SK-N-SH (cell line): ENCODE results near the gene OR2T12. TPM values are rescaled to one million over a fixed set of nuclear protein-coding genes. Genes with fewer than 3 reads are reported as not detected.

Experiments used
- CTCF ChIA-PET: fragments of 300-600, 350-600 bp; formaldehyde crosslinking; extraction: SDS; loops from one replicate; lab custom pipeline; 2021; lab: Yijun Ruan, JAX
- POLR2A ChIA-PET: fragments of 350-600 bp; sonication (Branson Sonifier 250); formaldehyde crosslinking; extraction: SDS; loops from one replicate; lab custom pipeline; 2020; ENCODE audit warnings: antibody characterized with exemption, inconsistent platforms; lab: Yijun Ruan, JAX
- DNase-seq: peaks from one replicate; pipeline ENCODE4 v3.0.0; 2012
- H2AFZ ChIP-seq: fragments of 200-600 bp; sonication (generic); 2 replicates; pipeline ENCODE4 v1.8.1; 2016; ENCODE audit warnings: antibody characterized with exemption, mild to moderate bottlenecking, low read depth
- H3F3A ChIP-seq: fragments of 200-600 bp; sonication (generic); replicated peaks from 2 replicates; pipeline ENCODE3; 2016; ENCODE audit warnings: antibody characterized with exemption, mild to moderate bottlenecking; ENCODE audit not compliant: insufficient read depth
- H3K27ac ChIP-seq, 2 experiments: fragments of 200-500 bp in 1 of 2; fragments of 200-600 bp in 1 of 2; sonication (Bioruptor generic) in 1 of 2; sonication (generic), shearing (Covaris generic) in 1 of 2; 2 replicates each; pipeline versions ENCODE4 v1.5.1 to v1.6.1; 2014 to 2016; ENCODE audit warnings: low read depth in 2 of 2, inconsistent platforms in 1 of 2, low read length in 1 of 2, mild to moderate bottlenecking in 1 of 2, mixed read lengths in 1 of 2
- H3K27me3 ChIP-seq: fragments of 200-600 bp; sonication (generic), shearing (Covaris generic); 2 replicates; pipeline ENCODE4 v1.6.1; 2016; ENCODE audit warnings: mixed run types; ENCODE audit not compliant: insufficient read depth
- H3K36me3 ChIP-seq, 2 experiments: fragments of 200-500 bp in 1 of 2; fragments of 200-600 bp in 1 of 2; sonication (Bioruptor generic) in 1 of 2; sonication (generic) in 1 of 2; replicated peaks in 1 of 2; 2 replicates each; pipeline versions ENCODE3 to v1.5.1; 2014 to 2016; ENCODE audit warnings: low read length in 1 of 2, mild to moderate bottlenecking in 1 of 2; ENCODE audit not compliant: insufficient read depth in 2 of 2, control insufficient read depth in 1 of 2
- H3K4me1 ChIP-seq, 2 experiments: fragments of 200-500 bp in 1 of 2; fragments of 200-600 bp in 1 of 2; sonication (Bioruptor generic) in 1 of 2; sonication (generic), shearing (Covaris generic) in 1 of 2; 2 replicates each; pipeline versions ENCODE4 v1.5.1 to v1.6.1; 2014 to 2016; ENCODE audit warnings: low read depth in 1 of 2, low read length in 1 of 2, mixed run types in 1 of 2; ENCODE audit not compliant: insufficient read depth in 2 of 2, control insufficient read depth in 1 of 2
- H3K4me2 ChIP-seq: fragments of 200-600 bp; sonication (generic), shearing (Covaris generic); 2 replicates; pipeline ENCODE4 v1.6.1; 2017; ENCODE audit warnings: mixed run types
- H3K4me3 ChIP-seq, 2 experiments: fragments of 200-500 bp in 1 of 2; fragments of 200-600 bp in 1 of 2; sonication (Bioruptor generic) in 1 of 2; sonication (generic), shearing (Covaris generic) in 1 of 2; 2 replicates each; pipeline versions ENCODE4 v1.5.1 to v1.8.1; 2014 to 2016; ENCODE audit warnings: low read depth in 2 of 2, inconsistent platforms in 1 of 2, low read length in 1 of 2, mild to moderate bottlenecking in 1 of 2, mixed read lengths in 1 of 2, moderate library complexity in 1 of 2
- H3K79me2 ChIP-seq: fragments of 200-600 bp; sonication (generic); 2 replicates; pipeline ENCODE4 v1.8.1; 2017; ENCODE audit warnings: mild to moderate bottlenecking; ENCODE audit not compliant: insufficient read depth
- H3K9ac ChIP-seq: fragments of 200-600 bp; sonication (generic); 2 replicates; pipeline ENCODE4 v1.6.1; 2017; ENCODE audit warnings: mixed run types
- H3K9me2 ChIP-seq: fragments of 200-600 bp; sonication (generic); 2 replicates; pipeline ENCODE4 v1.6.1; 2017; ENCODE audit warnings: mixed run types
- H3K9me3 ChIP-seq: fragments of 200-600 bp; sonication (generic); 2 replicates; pipeline ENCODE4 v1.6.1; 2017; ENCODE audit warnings: mixed run types, mild to moderate bottlenecking, moderate library complexity
- H4K20me1 ChIP-seq: fragments of 200-600 bp; sonication (generic); 2 replicates; pipeline ENCODE4 v1.6.1; 2017; ENCODE audit warnings: mild to moderate bottlenecking, mixed run types; ENCODE audit not compliant: insufficient read depth
- CHD2 ChIP-seq: fragments of 150-350 bp; IDR thresholded peaks from 2 replicates; pipeline ENCODE4 v1.6.1; 2018; ENCODE audit warnings: low read length; ENCODE audit not compliant: partially characterized antibody
- ELF1 ChIP-seq: IDR thresholded peaks from 2 replicates; pipeline ENCODE4 v1.4.0; 2012
- EP300 ChIP-seq, 2 experiments: IDR thresholded peaks; 2 replicates each; pipeline versions ENCODE4 v1.4.0 to v1.6.1; 2012; ENCODE audit warnings: borderline replicate concordance in 1 of 2, low read depth in 1 of 2, low read length in 1 of 2
- FOXM1 ChIP-seq: IDR thresholded peaks from 2 replicates; pipeline ENCODE4 v1.4.0; 2012; ENCODE audit warnings: low read depth, mild to moderate bottlenecking
- MEF2A ChIP-seq: IDR thresholded peaks from 2 replicates; pipeline ENCODE4 v1.4.0; 2012; ENCODE audit warnings: low read depth, borderline replicate concordance
- MXI1 ChIP-seq: IDR thresholded peaks from 2 replicates; pipeline ENCODE4 v1.6.1; 2012; ENCODE audit warnings: mild to moderate bottlenecking, low read depth, low read length, improper control_type of control experiment
- NFIC ChIP-seq: IDR thresholded peaks from 2 replicates; pipeline ENCODE4 v1.4.0; 2012; ENCODE audit warnings: borderline replicate concordance
- RCOR1 ChIP-seq: fragments of 150-350 bp; IDR thresholded peaks from 2 replicates; pipeline ENCODE4 v1.6.1; 2017; ENCODE audit warnings: antibody characterized with exemption, low read length
- SIN3A ChIP-seq: IDR thresholded peaks from 2 replicates; pipeline ENCODE4 v1.6.1; 2012; ENCODE audit warnings: low read depth, mild to moderate bottlenecking, low read length, moderate library complexity, borderline replicate concordance
- TAF1 ChIP-seq: IDR thresholded peaks from 2 replicates; pipeline ENCODE4 v1.6.1; 2012; ENCODE audit warnings: low read depth, mild to moderate bottlenecking, low read length, moderate library complexity, borderline replicate concordance
- TEAD4 ChIP-seq: IDR thresholded peaks from 2 replicates; pipeline ENCODE4 v1.4.0; 2012; ENCODE audit warnings: mild to moderate bottlenecking, borderline replicate concordance; ENCODE audit not compliant: insufficient read depth
- USF2 ChIP-seq: fragments of 150-350 bp; IDR thresholded peaks from 2 replicates; pipeline ENCODE4 v1.6.1; 2017; ENCODE audit warnings: antibody characterized with exemption, low read length, low read depth, borderline replicate concordance
- WGBS: methylation state at CpG from one replicate; pipeline ENCODE4 v1.1.6; 2017; ENCODE audit warnings: low lambda C conversion rate; 5-methylcytosine and 5-hydroxymethylcytosine counted together
- polyA plus RNA-seq, 3 experiments: library from polyadenylated mRNA; depleted of rRNA; stranded (reverse); fragments of >200 nt; gene quantifications; 2 replicates each; pipeline ENCODE4 v1.2.3, GENCODE V29; 2012
- TF ChIP-seq, protein P1 (sequence below): IDR thresholded peaks from 2 replicates; pipeline ENCODE4; 2012
- TF ChIP-seq, protein P2 (sequence below): IDR thresholded peaks from 2 replicates; pipeline ENCODE4 v1.4.0; 2012; ENCODE audit warnings: low read depth, borderline replicate concordance
- TF ChIP-seq, protein P3 (sequence below): IDR thresholded peaks from 2 replicates; pipeline ENCODE4 v1.4.0; 2012; ENCODE audit warnings: low read depth

OR2T12 gene, protein sequence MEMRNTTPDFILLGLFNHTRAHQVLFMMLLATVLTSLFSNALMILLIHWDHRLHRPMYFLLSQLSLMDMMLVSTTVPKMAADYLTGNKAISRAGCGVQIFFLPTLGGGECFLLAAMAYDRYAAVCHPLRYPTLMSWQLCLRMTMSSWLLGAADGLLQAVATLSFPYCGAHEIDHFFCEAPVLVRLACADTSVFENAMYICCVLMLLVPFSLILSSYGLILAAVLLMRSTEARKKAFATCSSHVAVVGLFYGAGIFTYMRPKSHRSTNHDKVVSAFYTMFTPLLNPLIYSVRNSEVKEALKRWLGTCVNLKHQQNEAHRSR
- polyA plus RNA-seq (2012; rRNA removed): not detected in 2 replicates
- polyA plus RNA-seq (2012; cell fraction: cytosol; rRNA removed): not detected in 2 replicates
- not detected in 2 replicates for polyA plus RNA-seq (2012; cell fraction: nucleus; rRNA removed)

- TF ChIP-seq, protein P1, sequence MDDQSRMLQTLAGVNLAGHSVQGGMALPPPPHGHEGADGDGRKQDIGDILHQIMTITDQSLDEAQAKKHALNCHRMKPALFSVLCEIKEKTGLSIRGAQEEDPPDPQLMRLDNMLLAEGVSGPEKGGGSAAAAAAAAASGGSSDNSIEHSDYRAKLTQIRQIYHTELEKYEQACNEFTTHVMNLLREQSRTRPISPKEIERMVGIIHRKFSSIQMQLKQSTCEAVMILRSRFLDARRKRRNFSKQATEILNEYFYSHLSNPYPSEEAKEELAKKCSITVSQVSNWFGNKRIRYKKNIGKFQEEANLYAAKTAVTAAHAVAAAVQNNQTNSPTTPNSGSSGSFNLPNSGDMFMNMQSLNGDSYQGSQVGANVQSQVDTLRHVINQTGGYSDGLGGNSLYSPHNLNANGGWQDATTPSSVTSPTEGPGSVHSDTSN: no peak
- TF ChIP-seq FOXM1: no peak
- TF ChIP-seq, protein P2, sequence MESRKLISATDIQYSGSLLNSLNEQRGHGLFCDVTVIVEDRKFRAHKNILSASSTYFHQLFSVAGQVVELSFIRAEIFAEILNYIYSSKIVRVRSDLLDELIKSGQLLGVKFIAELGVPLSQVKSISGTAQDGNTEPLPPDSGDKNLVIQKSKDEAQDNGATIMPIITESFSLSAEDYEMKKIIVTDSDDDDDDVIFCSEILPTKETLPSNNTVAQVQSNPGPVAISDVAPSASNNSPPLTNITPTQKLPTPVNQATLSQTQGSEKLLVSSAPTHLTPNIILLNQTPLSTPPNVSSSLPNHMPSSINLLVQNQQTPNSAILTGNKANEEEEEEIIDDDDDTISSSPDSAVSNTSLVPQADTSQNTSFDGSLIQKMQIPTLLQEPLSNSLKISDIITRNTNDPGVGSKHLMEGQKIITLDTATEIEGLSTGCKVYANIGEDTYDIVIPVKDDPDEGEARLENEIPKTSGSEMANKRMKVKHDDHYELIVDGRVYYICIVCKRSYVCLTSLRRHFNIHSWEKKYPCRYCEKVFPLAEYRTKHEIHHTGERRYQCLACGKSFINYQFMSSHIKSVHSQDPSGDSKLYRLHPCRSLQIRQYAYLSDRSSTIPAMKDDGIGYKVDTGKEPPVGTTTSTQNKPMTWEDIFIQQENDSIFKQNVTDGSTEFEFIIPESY: no peak
- no peak for TF ChIP-seq RCOR1
- TF ChIP-seq ELF1: no peak
- TF ChIP-seq, protein P3, sequence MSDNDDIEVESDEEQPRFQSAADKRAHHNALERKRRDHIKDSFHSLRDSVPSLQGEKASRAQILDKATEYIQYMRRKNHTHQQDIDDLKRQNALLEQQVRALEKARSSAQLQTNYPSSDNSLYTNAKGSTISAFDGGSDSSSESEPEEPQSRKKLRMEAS: no peak
- no peak for TF ChIP-seq NFIC
- TF ChIP-seq, all 33 proteins: peak for 0
- 0% methylated on average over 1 of the region's 1 CpG for WGBS
- POLR2A ChIA-PET: no interaction called here
Measured at GRCh38 chr1:248303324-248303723, at the start of gene OR2T12. Gene OR2T12, minus strand, starts transcription at chr1:248303424. Its CDS starts 7,846 bp downstream, at chr1:248295578.

DNA sequence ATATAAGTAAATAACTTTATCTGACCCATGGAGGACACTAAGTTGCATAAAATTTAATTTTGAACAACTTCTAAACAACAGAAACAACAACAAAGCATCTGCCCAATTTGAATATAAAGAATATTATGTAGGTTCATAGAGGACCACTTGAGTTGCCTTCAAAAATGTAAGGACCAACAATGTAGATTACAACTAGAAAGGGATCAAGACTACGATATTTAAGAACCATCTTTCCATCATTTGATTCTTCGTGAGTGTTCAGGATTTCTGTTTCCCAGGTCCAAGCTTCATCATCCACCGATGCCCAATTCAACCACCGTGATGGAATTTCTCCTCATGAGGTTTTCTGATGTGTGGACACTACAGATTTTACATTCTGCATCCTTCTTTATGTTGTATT is 45.3 kb upstream of the OR2T12 start, which contains the start of gene OR14C36:
Gene OR14C36 (plus strand): TSS at position 301 of the 400 bp plus-strand sequence. CDS start 0 bp downstream, at position 301.
- no peak for TF ChIP-seq MXI1
- TF ChIP-seq CHD2: no peak
- TF ChIP-seq SIN3A: no peak
- no peak for TF ChIP-seq TEAD4
- TF ChIP-seq TAF1: no peak
- TF ChIP-seq MEF2A: no peak
- no peak for TF ChIP-seq USF2
- no peak for TF ChIP-seq EP300 (IDR thresholded peaks at IDR 0.05; ENCODE audit: borderline replicate concordance in 1 of 2, low read depth in 1 of 2, low read length in 1 of 2)
- no peak for DNase-seq
- no peaks in the 10 kb centered on the region for H3F3A ChIP-seq
- no peaks in the 10 kb centered on the region for H3K36me3 ChIP-seq
- H3K27ac ChIP-seq: no peak within 1 kb of the TSS
- ChIA-PET POLR2A (no interaction called here), CTCF (no interaction called here)
- no peaks in the 10 kb centered on the region for H3K27me3 ChIP-seq
- peaks cover 3% of the 10 kb centered on the region; the same call in 1 of the 2 replicates for H3K9me3 ChIP-seq
- no peak within 1 kb of the TSS for H3K4me3 ChIP-seq
- H3K79me2 ChIP-seq: no peaks in the 10 kb centered on the region
- no peak within 1 kb of the TSS for H2AFZ ChIP-seq
- 2% methylated on average over 4 of the region's 4 CpGs for WGBS
- H3K4me1 ChIP-seq: no peaks in the 10 kb centered on the region
- H3K9me2 ChIP-seq: no peaks in the 10 kb centered on the region
- H4K20me1 ChIP-seq: no peaks in the 10 kb centered on the region
- H3K4me2 ChIP-seq: no peak within 1 kb of the TSS
- H3K9ac ChIP-seq: no peak within 1 kb of the TSS

More at GRCh38 chr1:248303324-248303723, at the start of gene OR2T12:
- Histone ChIP-seq H3K9ac (no peak within 1 kb of the TSS), H3K4me3 (no peak within 1 kb of the TSS), H3K4me1 (no peaks in the 10 kb centered on the region), H3K27me3 (no peaks in the 10 kb centered on the region), H3K4me2 (no peak within 1 kb of the TSS), H3F3A (no peaks in the 10 kb centered on the region), H3K9me3 (peaks cover 4% of the 10 kb centered on the region; the same call in 1 of the 2 replicates), H2AFZ (no peak within 1 kb of the TSS), H3K9me2 (no peaks in the 10 kb centered on the region; the same call in 1 of the 2 replicates), H3K79me2 (no peaks in the 10 kb centered on the region), H3K27ac (no peak within 1 kb of the TSS), H3K36me3 (no peaks in the 10 kb centered on the region), H4K20me1 (no peaks in the 10 kb centered on the region)
- no peak for DNase-seq
- CTCF ChIA-PET: interaction anchor here (1.0 kb wide), 1 partner anchor 13 kb away, joined by 3 read pairs; no protein-coding TSS in a partner anchor
